Mucosa of descending colon (tissue), 3 donors: ENCODE measurements around the gene CAMSAP1. TPM values are rescaled to one million over a fixed set of nuclear protein-coding genes. Genes with fewer than 3 reads are reported as not detected.

Source experiments
- ATAC-seq: fragments of 200-7000 bp; cut with Tn5 transposase; one replicate; pipeline ENCODE4 v1.9.1; 2020; ENCODE audit warnings: mild to moderate bottlenecking, moderate library complexity
- DNase-seq, 3 donors: peaks; one replicate each; pipeline ENCODE4 v3.0.0-alpha.2; 2020
- H3K36me3 ChIP-seq: fragments of 200-600 bp; one replicate; pipeline ENCODE4 v1.8.0; 2021; ENCODE audit warnings: low read depth, mild to moderate bottlenecking
- H3K4me1 ChIP-seq: fragments of 200-600 bp; one replicate; pipeline ENCODE4 v1.8.0; 2021; ENCODE audit warnings: low read depth, mild to moderate bottlenecking
- H3K4me3 ChIP-seq: fragments of 200-600 bp; one replicate; pipeline ENCODE4 v1.8.0; 2021; ENCODE audit warnings: mild to moderate bottlenecking
- H3K9me3 ChIP-seq: fragments of 200-600 bp; one replicate; pipeline ENCODE4 v1.8.0; 2021; ENCODE audit warnings: mild to moderate bottlenecking
- CTCF ChIP-seq: fragments of 200-600 bp; IDR thresholded peaks from one replicate; pipeline ENCODE4 v1.8.0; 2022; ENCODE audit warnings: antibody characterized with exemption, mild to moderate bottlenecking
- intact Hi-C, 2 donors: fragments of 100-400 bp; cut with DNase I in 1 of 2; cut with micrococcal nuclease in 1 of 2; formaldehyde crosslinking; loops; one replicate each; pipeline versions ENCODE4 v1.11.0 to v1.11.1; 2022; cut with DNase I, micrococcal nuclease
- total RNA-seq, 3 donors: library from RNA; stranded (reverse); fragmentation: NEBNext Ultra II Directional in 2 of 3; extraction: Animal tissue kit (Norgen Biotek cat#: 25700) in 2 of 3; gene quantifications; one replicate each; pipeline versions ENCODE4 v1.2.1 to v1.2.4, GENCODE V29; 2021 to 2023
- donor health status: DM: no; HTN: no; CAD: no; lungs with moderate emphysema.
- donor health status: DM: no; HTN: no; CAD: no.
- donor health status: DM: no; HTN: yes; CAD: no.

The CAMSAP1 gene
- total RNA-seq, 3 donors from 2014 or later, result 11.5 to 37.8 (median 14.3) TPM

- Histone ChIP-seq H3K36me3 (no peaks in the 10 kb centered on the region), H3K4me3 (no peak overlapping the region), H3K9me3 (peaks cover 15% of the 10 kb centered on the region), H3K4me1 (no peaks in the 10 kb centered on the region)
- TF ChIP-seq CTCF, result no peak
- no peak for DNase-seq
- intact Hi-C loops, result no loop called here
- no peak for ATAC-seq
These were observed 79.3 kb downstream of the CAMSAP1 start for GRCh38 chr9:135827866-135828580.

- H3K36me3 ChIP-seq, result no peaks in the 10 kb centered on the region
- H3K4me3 ChIP-seq, result no peak overlapping the region
- H3K9me3 ChIP-seq, result peaks cover 15% of the 10 kb centered on the region
- ATAC-seq (no peak), DNase-seq (no peak)
- no peak for TF ChIP-seq CTCF
- H3K4me1 ChIP-seq, result no peaks in the 10 kb centered on the region
- intact Hi-C loops, result no loop called here
These were observed 80.0 kb downstream of the CAMSAP1 start for GRCh38 chr9:135827301-135827700.

GRCh38 chr9:135826188-135826545 is 81.2 kb downstream of the CAMSAP1 start:
- no peak for ATAC-seq

DNA sequence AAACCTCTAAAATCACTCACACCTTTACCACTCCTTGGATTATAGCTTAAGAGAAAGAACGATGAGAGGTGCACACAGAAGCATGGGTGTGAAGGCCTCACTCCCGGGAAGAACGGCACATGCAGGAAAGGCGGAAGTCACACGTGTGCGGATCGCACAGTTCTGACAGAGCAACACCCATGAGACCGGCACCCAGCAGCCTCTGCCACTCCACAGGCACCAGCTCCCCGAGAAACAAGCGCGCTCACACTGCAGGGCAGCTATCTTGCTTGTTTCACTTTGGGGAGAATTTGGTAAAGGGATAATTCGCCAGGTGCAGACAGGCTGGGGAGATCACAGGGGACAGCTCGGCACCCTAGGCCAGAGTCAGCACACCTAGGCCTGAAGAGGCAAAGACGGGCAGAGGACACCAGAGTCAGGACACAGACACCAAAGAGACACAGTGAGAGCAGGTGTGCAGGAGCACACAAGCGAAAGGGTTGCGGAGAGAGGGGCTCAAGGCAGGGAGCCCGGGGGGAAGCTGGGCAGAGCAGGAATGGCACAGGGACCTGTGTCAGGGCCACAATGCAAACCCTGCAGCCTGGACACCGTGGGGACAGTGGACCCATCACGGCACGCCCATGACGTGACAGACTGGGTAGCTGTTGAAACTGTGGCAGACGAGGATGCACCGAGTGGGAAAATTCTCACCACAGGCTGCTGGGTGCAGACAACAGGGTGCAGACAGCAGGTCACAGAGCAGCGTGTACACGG is 81.7 kb downstream of the CAMSAP1 start:
- no peak for ATAC-seq
- intact Hi-C loops, result no loop called here
- Histone ChIP-seq H3K36me3 (no peaks in the 10 kb centered on the region), H3K4me3 (no peak overlapping the region), H3K4me1 (no peaks in the 10 kb centered on the region), H3K9me3 (peaks cover 15% of the 10 kb centered on the region)
- DNase-seq, result no peak
- no peak for TF ChIP-seq CTCF

More at GRCh38 chr9:135826188-135826545, 81.2 kb downstream of the CAMSAP1 start:
- DNase-seq, result no peak
- H3K36me3 ChIP-seq, result no peaks in the 10 kb centered on the region
- no peak overlapping the region for H3K4me3 ChIP-seq
- TF ChIP-seq CTCF, result no peak
- intact Hi-C loops, result no loop called here
- H3K4me1 ChIP-seq, result no peaks in the 10 kb centered on the region
- H3K9me3 ChIP-seq, result peaks cover 15% of the 10 kb centered on the region

- intact Hi-C loops, result no loop called here
- DNase-seq, result no peak
- H3K4me3 ChIP-seq, result no peak overlapping the region
- no peaks in the 10 kb centered on the region for H3K36me3 ChIP-seq
- no peaks in the 10 kb centered on the region for H3K4me1 ChIP-seq
- no peak for ATAC-seq
- TF ChIP-seq CTCF, result no peak
- H3K9me3 ChIP-seq, result no peaks in the 10 kb centered on the region
These were observed 84.3 kb downstream of the CAMSAP1 start for GRCh38 chr9:135823036-135823435.
